Neural progenitor cell (in vitro differentiated cells): Measurements from ENCODE around the gene CTDSP2.

Experiments used
- CTCF ChIP-seq: fragments of 200-600 bp; sonication (generic); IDR thresholded peaks from 2 replicates; pipeline ENCODE4 v1.5.1; 2017; ENCODE audit warnings: antibody characterized with exemption, mild to moderate bottlenecking
- EZH2 ChIP-seq: fragments of 200-600 bp; sonication (generic); IDR thresholded peaks from 2 replicates; pipeline ENCODE4 v1.6.1; 2017; ENCODE audit warnings: antibody characterized with exemption, mild to moderate bottlenecking, moderate library complexity

GRCh38 chr12:57803319-57803893, 43.1 kb downstream of the CTDSP2 start:
- peak; percentile 78 for TF ChIP-seq CTCF
- TF ChIP-seq EZH2, result no peak
